Liver (tissue), 9 donors: Measurements from ENCODE around the gene FAM131B. TPM values are rescaled to one million over a fixed set of nuclear protein-coding genes. Genes with fewer than 3 reads are reported as not detected.
A peak's percentile ranks its signal among the peaks of the same experiment; 100 is the strongest.

Experiments
- DNase-seq: peaks from one replicate; pipeline ENCODE4 v3.0.0-alpha.2; 2017; ENCODE audit warnings: low spot score
- H3K27ac ChIP-seq, 2 donors: one replicate each; pipeline ENCODE4 v1.7.0; 2013; ENCODE audit warnings: inconsistent platforms in 2 of 2, low read length in 2 of 2, control low read depth in 1 of 2, low read depth in 1 of 2, mild to moderate bottlenecking in 1 of 2
- H3K27me3 ChIP-seq, 4 donors: one replicate each; pipeline versions ENCODE4 v1.6.1 to v1.7.0; 2013; ENCODE audit warnings: low read length in 3 of 4, inconsistent platforms in 1 of 4, mild to moderate bottlenecking in 1 of 4, moderate library complexity in 1 of 4; ENCODE audit not compliant: control insufficient read depth in 4 of 4, insufficient read depth in 4 of 4
- H3K36me3 ChIP-seq, 4 donors: one replicate each; pipeline versions ENCODE4 v1.6.1 to v1.7.0; 2013; ENCODE audit warnings: low read length in 3 of 4, mild to moderate bottlenecking in 3 of 4, low read depth in 1 of 4, moderate library complexity in 1 of 4; ENCODE audit not compliant: control insufficient read depth in 4 of 4, insufficient read depth in 3 of 4
- H3K4me1 ChIP-seq, 4 donors: one replicate each; pipeline versions ENCODE4 v1.6.1 to v1.7.0; 2013; ENCODE audit warnings: low read length in 3 of 4, mild to moderate bottlenecking in 3 of 4, moderate library complexity in 1 of 4; ENCODE audit not compliant: control insufficient read depth in 4 of 4, insufficient read depth in 4 of 4
- H3K4me3 ChIP-seq, 3 donors: one replicate each; pipeline versions ENCODE4 v1.6.1 to v1.7.0; 2013; ENCODE audit warnings: low read length in 3 of 3, control low read depth in 1 of 3, low read depth in 1 of 3, mild to moderate bottlenecking in 1 of 3
- H3K9ac ChIP-seq, 2 donors: one replicate each; pipeline ENCODE4 v1.7.0; 2013; ENCODE audit warnings: low read length in 2 of 2, mild to moderate bottlenecking in 2 of 2, moderate library complexity in 2 of 2, control low read depth in 1 of 2, low read depth in 1 of 2
- H3K9me3 ChIP-seq, 4 donors: one replicate each; pipeline versions ENCODE4 v1.6.1 to v1.7.0; 2013; ENCODE audit warnings: low read length in 3 of 4; ENCODE audit not compliant: control insufficient read depth in 4 of 4
- ATF3 ChIP-seq: IDR thresholded peaks from 2 replicates; pipeline ENCODE4 v1.6.1; 2016; ENCODE audit warnings: antibody characterized with exemption
- CTCF ChIP-seq: fragments of 150-350 bp; IDR thresholded peaks from 2 replicates; pipeline ENCODE4 v1.5.1; 2017; ENCODE audit warnings: improper control_type of control experiment, low read depth, low read length; ENCODE audit not compliant: missing input control
- FOXA1 ChIP-seq: IDR thresholded peaks from 2 replicates; pipeline ENCODE4 v1.6.1; 2016; ENCODE audit warnings: antibody characterized with exemption
- FOXA2 ChIP-seq: IDR thresholded peaks from 2 replicates; pipeline ENCODE4 v1.6.1; 2016; ENCODE audit warnings: antibody characterized with exemption
- HNF4A ChIP-seq, 2 donors: conservative IDR thresholded peaks; 2 replicates each; pipeline ENCODE4 v1.6.1; 2016; ENCODE audit warnings: antibody characterized with exemption in 2 of 2, mild to moderate bottlenecking in 2 of 2
- HNF4G ChIP-seq: IDR thresholded peaks from 2 replicates; pipeline ENCODE4 v1.6.1; 2016; ENCODE audit warnings: antibody characterized with exemption
- MAX ChIP-seq: IDR thresholded peaks from 2 replicates; pipeline ENCODE4 v1.6.1; 2016; ENCODE audit warnings: antibody characterized with exemption
- NR2F2 ChIP-seq: IDR thresholded peaks from 2 replicates; pipeline ENCODE4 v1.6.1; 2016; ENCODE audit warnings: antibody characterized with exemption
- RAD21 ChIP-seq, 2 donors: IDR thresholded peaks; 2 replicates each; pipeline ENCODE4 v1.6.1; 2016; ENCODE audit warnings: antibody characterized with exemption in 2 of 2, mild to moderate bottlenecking in 2 of 2
- REST ChIP-seq: IDR thresholded peaks from 2 replicates; pipeline ENCODE4 v1.6.1; 2016; ENCODE audit warnings: antibody characterized with exemption, mild to moderate bottlenecking
- SP1 ChIP-seq: IDR thresholded peaks from 2 replicates; pipeline ENCODE4 v1.6.1; 2018; ENCODE audit warnings: antibody characterized with exemption, mild to moderate bottlenecking
- YY1 ChIP-seq: IDR thresholded peaks from 2 replicates; pipeline ENCODE4 v1.6.1; 2016; ENCODE audit warnings: antibody characterized with exemption, mild to moderate bottlenecking
- WGBS: extraction: QIAGEN DNeasy Blood & Tissue Kit; methylation state at CpG from one replicate; pipeline ENCODE4 v1.1.7; 2013; 5-methylcytosine and 5-hydroxymethylcytosine counted together
- polyA plus RNA-seq, 2 donors: library from polyadenylated mRNA; stranded (reverse) in 1 of 2; unstranded in 1 of 2; fragments of 200-250 nt in 1 of 2; fragments of >200 nt in 1 of 2; fragmentation: Nextera tagmentation in 1 of 2; extraction: Ambion mirVana in 1 of 2; gene quantifications; one replicate each; pipeline versions ENCODE4 v1.2.1 to v1.2.3, GENCODE V29; 2013 to 2015
- total RNA-seq, 2 donors: library from RNA; depleted of rRNA; stranded (reverse); fragments of >200 nt; gene quantifications; one replicate each; pipeline ENCODE4 v1.2.3, GENCODE V29; 2014
- donor health status: healthy.
- donor health status: healthy.
- donor health status: healthy.
- donor health status: healthy.
- donor health status: healthy.

The FAM131B gene
- total and polyA plus RNA-seq, 4 donors = 0.06 to 0.14 (median 0.08) TPM; not detected in 1

GRCh38 chr7:143410521-143411004, 48.0 kb upstream of the FAM131B start:
- peak; percentile 30 for DNase-seq
- no peaks in the 10 kb centered on the region for H3K9me3 ChIP-seq
- H3K9ac ChIP-seq = no peak overlapping the region
- no peaks in the 10 kb centered on the region for H3K27me3 ChIP-seq
- H3K4me3 ChIP-seq = no peak overlapping the region
- peaks cover 6 to 32% (median 31%) of the 10 kb centered on the region in 4 donors for H3K4me1 ChIP-seq
- WGBS = 65% methylated on average over 6 of the region's 6 CpGs
- TF ChIP-seq MAX = no peak
- no peak for TF ChIP-seq FOXA1
- TF ChIP-seq HNF4G = no peak
- TF ChIP-seq SP1 = no peak
- TF ChIP-seq FOXA2 = no peak
- no peak for TF ChIP-seq REST
- no peak for TF ChIP-seq NR2F2
- H3K27ac ChIP-seq = no peak overlapping the region
- H3K36me3 ChIP-seq = no peaks in the 10 kb centered on the region

- peak; percentile 66 for DNase-seq
- TF ChIP-seq HNF4A (conservative IDR thresholded peaks at IDR 0.05) (no peak), YY1 (no peak), ATF3 (no peak), MAX (no peak), CTCF (peak; percentile 15), REST (no peak), RAD21 (IDR thresholded peaks at IDR 0.05) (peak; percentile 39 to 55)
- no peaks in the 10 kb centered on the region for H3K9me3 ChIP-seq
- no peaks in the 10 kb centered on the region for H3K36me3 ChIP-seq
- H3K27ac ChIP-seq = peak within 1 kb of the TSS in 1 of 2 donors; percentile 45
- no peaks in the 10 kb centered on the region for H3K27me3 ChIP-seq
- H3K9ac ChIP-seq = no peak within 1 kb of the TSS
- H3K4me1 ChIP-seq = peaks cover 6 to 38% (median 34%) of the 10 kb centered on the region in 4 donors
- H3K4me3 ChIP-seq = peak within 1 kb of the TSS; percentile 11 to 75 (median 70)
- 7% methylated on average over 39 of the region's 39 CpGs for WGBS
Measured at GRCh38 chr7:143408686-143409561, 46.4 kb upstream of the FAM131B start, which contains the start of gene EPHA1. EPHA1 (minus strand) TSS chr7:143408856; CDS start chr7:143408805, 51 bp downstream.
